HG03064 (cell line): ENCODE data around the gene KRTAP10-7.
"Not testable (repeated sequence)": the region's sequence is repeated elsewhere in the genome, so short reads cannot be mapped to it uniquely, and the experiment has no call there.

Source experiments
- ATAC-seq: cut with Tn5 transposase; IDR thresholded peaks from one replicate; pipeline ENCODE4 v1.9.1; 2021; ENCODE audit warnings: low read depth; ENCODE audit not compliant: unreplicated experiment

Gene KRTAP10-7

GRCh38 chr21:44600118-44600978 is at the start of gene KRTAP10-7:
Gene KRTAP10-7, plus strand, starts transcription at chr21:44600597. Its CDS starts 25 bp downstream, at chr21:44600622.
- ATAC-seq, result not testable (repeated sequence)

- no peak for ATAC-seq
Measured at GRCh38 chr21:44550807-44551206, 49.6 kb upstream of the KRTAP10-7 start.

- ATAC-seq, result no peak
Measured at GRCh38 chr21:44551340-44551961, 48.9 kb upstream of the KRTAP10-7 start, which contains the start of gene KRTAP10-2. Gene KRTAP10-2, minus strand, starts transcription at chr21:44551505. Its CDS starts 47 bp downstream, at chr21:44551458.

- no peak for ATAC-seq
Measured at GRCh38 chr21:44552136-44552535, 48.3 kb upstream of the KRTAP10-7 start.

GRCh38 chr21:44552681-44553080 is 47.7 kb upstream of the KRTAP10-7 start:
- ATAC-seq, result no peak

- no peak for ATAC-seq
Measured at GRCh38 chr21:44555200-44555875, 45.1 kb upstream of the KRTAP10-7 start.

GRCh38 chr21:44556879-44557278 is 43.5 kb upstream of the KRTAP10-7 start:
- no peak for ATAC-seq

GRCh38 chr21:44557491-44558328 is 42.7 kb upstream of the KRTAP10-7 start:
- ATAC-seq, result no peak

- ATAC-seq, result not testable (repeated sequence)
Measured at GRCh38 chr21:44558329-44558675, 42.1 kb upstream of the KRTAP10-7 start.

GRCh38 chr21:44558695-44559094 is 41.7 kb upstream of the KRTAP10-7 start, which contains the start of gene KRTAP10-3:
Gene KRTAP10-3, minus strand, starts transcription at chr21:44558795. Its CDS starts 80 bp downstream, at chr21:44558715.
- no peak for ATAC-seq

GRCh38 chr21:44564099-44564498 is 36.3 kb upstream of the KRTAP10-7 start:
- ATAC-seq, result no peak

- ATAC-seq, result no peak
Measured at GRCh38 chr21:44564886-44565598, 35.4 kb upstream of the KRTAP10-7 start.

GRCh38 chr21:44566403-44566802 is 34.0 kb upstream of the KRTAP10-7 start:
- ATAC-seq, result no peak

- no peak for ATAC-seq
Measured at GRCh38 chr21:44567481-44568171, 32.8 kb upstream of the KRTAP10-7 start.

GRCh38 chr21:44568261-44568660 is 32.1 kb upstream of the KRTAP10-7 start:
- ATAC-seq, result no peak

GRCh38 chr21:44568667-44569556 is 31.5 kb upstream of the KRTAP10-7 start:
- ATAC-seq, result no peak

GRCh38 chr21:44569861-44570517 is 30.4 kb upstream of the KRTAP10-7 start:
- no peak for ATAC-seq

GRCh38 chr21:44571296-44571695 is 29.1 kb upstream of the KRTAP10-7 start:
- ATAC-seq, result no peak
